HepG2 (cell line): Measurements from ENCODE around the gene SLC35B2. TPM values are rescaled to one million over a fixed set of nuclear protein-coding genes. Genes with fewer than 3 reads are reported as not detected.

ENCODE experiments used
- ADNP ChIP-seq: sonication (generic); formaldehyde crosslinking; IDR thresholded peaks from 2 replicates; pipeline ENCODE4 v1.4.0; 2020; ENCODE audit warnings: missing genetic modification reagents
- ATF7-NPFF ChIP-seq: sonication (generic); formaldehyde crosslinking; IDR thresholded peaks from 2 replicates; pipeline ENCODE4 v1.8.1; 2023; ENCODE audit warnings: mild to moderate bottlenecking, low read depth, missing genetic modification reagents, moderate library complexity
- DR1 ChIP-seq: sonication (generic); formaldehyde crosslinking; IDR thresholded peaks from 2 replicates; pipeline ENCODE4 v1.8.0; 2021; ENCODE audit warnings: mild to moderate bottlenecking, missing genetic modification reagents, inconsistent platforms
- FOSL2 ChIP-seq: sonication (generic); formaldehyde crosslinking; IDR thresholded peaks from 2 replicates; pipeline ENCODE4 v1.4.0; 2020; ENCODE audit warnings: missing genetic modification reagents
- FOXA3 ChIP-seq: IDR thresholded peaks from 2 replicates; pipeline ENCODE4 v1.6.1; 2016; ENCODE audit warnings: missing genetic modification reagents, missing compliant biosample characterization
- GATAD2A ChIP-seq: IDR thresholded peaks from 2 replicates; pipeline ENCODE4 v1.6.1; 2016
- HNRNPH1 ChIP-seq: fragments of 200-400 bp; formaldehyde crosslinking; optimal IDR thresholded peaks from 2 replicates; pipeline ENCODE3; 2017; ENCODE audit warnings: mild to moderate bottlenecking, low read depth, low read length
- KLF9 ChIP-seq: IDR thresholded peaks from 2 replicates; pipeline ENCODE4 v1.6.1; 2016; ENCODE audit warnings: low read depth
- MATR3 ChIP-seq: sonication (generic); formaldehyde crosslinking; IDR thresholded peaks from 2 replicates; pipeline ENCODE4 v1.4.0; 2020; ENCODE audit warnings: missing genetic modification reagents
- MED1 ChIP-seq: sonication (generic); formaldehyde crosslinking; IDR thresholded peaks from 2 replicates; pipeline ENCODE4 v1.4.0; 2020; ENCODE audit warnings: missing genetic modification reagents
- SAP130 ChIP-seq: IDR thresholded peaks from 2 replicates; pipeline ENCODE4 v1.6.1; 2016; ENCODE audit warnings: low read depth
- TCF12 ChIP-seq, 2 experiments: fragments of 450-650 bp in 1 of 2; sonication (generic) in 1 of 2; formaldehyde crosslinking in 1 of 2; IDR thresholded peaks; 2 replicates each; pipeline versions ENCODE4 v1.6.1 to v1.8.0; 2017 to 2022; ENCODE audit warnings: antibody characterized with exemption in 1 of 2, mild to moderate bottlenecking in 1 of 2, missing genetic modification reagents in 1 of 2, moderate library complexity in 1 of 2
- TFAP4 ChIP-seq: sonication (generic); IDR thresholded peaks from 2 replicates; pipeline ENCODE4 v1.6.1; 2016; ENCODE audit warnings: low read depth, borderline replicate concordance
- ZBTB14 ChIP-seq: sonication (generic); formaldehyde crosslinking; IDR thresholded peaks from 2 replicates; pipeline ENCODE4 v1.4.0; 2020; ENCODE audit warnings: missing genetic modification reagents
- ZFP36L2 ChIP-seq: sonication (generic); formaldehyde crosslinking; IDR thresholded peaks from 2 replicates; pipeline ENCODE4 v1.4.0; 2020; ENCODE audit warnings: missing genetic modification reagents
- ZNF343 ChIP-seq: sonication (generic); formaldehyde crosslinking; IDR thresholded peaks from 2 replicates; pipeline ENCODE4 v1.4.0; 2020; ENCODE audit warnings: mild to moderate bottlenecking, missing genetic modification reagents
- ZNF367 ChIP-seq: sonication (generic); formaldehyde crosslinking; IDR thresholded peaks from 2 replicates; pipeline ENCODE4 v1.4.0; 2020; ENCODE audit warnings: missing genetic modification reagents, borderline replicate concordance
- ZNF605 ChIP-seq: sonication (generic); formaldehyde crosslinking; IDR thresholded peaks from 2 replicates; pipeline ENCODE4 v1.8.0; 2022; ENCODE audit warnings: mild to moderate bottlenecking, missing genetic modification reagents
- ZNF614 ChIP-seq: IDR thresholded peaks from 2 replicates; pipeline ENCODE4 v1.6.1; 2018; ENCODE audit warnings: missing biosample characterization, missing genetic modification reagents, inconsistent platforms, borderline replicate concordance
- ZNF709 ChIP-seq: sonication (generic); formaldehyde crosslinking; IDR thresholded peaks from 2 replicates; pipeline ENCODE4 v1.5.0; 2020; ENCODE audit warnings: mild to moderate bottlenecking, missing genetic modification reagents
- ZSCAN22 ChIP-seq: sonication (generic); formaldehyde crosslinking; IDR thresholded peaks from 2 replicates; pipeline ENCODE4 v1.4.0; 2020; ENCODE audit warnings: mild to moderate bottlenecking, missing genetic modification reagents
- polyA plus RNA-seq, 8 experiments: library from polyadenylated mRNA; depleted of rRNA in 3 of 8; stranded (reverse) in 7 of 8; unstranded in 1 of 8; fragments of >200 nt; fragmentation: Illumina TruSeq in 4 of 8; extraction: Trizol in 4 of 8; gene quantifications; 2 replicates each; pipeline versions ENCODE4 v1.2.1 to v1.2.3, GENCODE V29; 2011 to 2016; ENCODE audit warnings: low read depth in 4 of 8, missing spikeins in 1 of 8, mixed read lengths in 1 of 8; ENCODE audit not compliant: insufficient read depth in 1 of 8
- total RNA-seq, 5 experiments: library from RNA; depleted of rRNA; stranded (reverse); fragments of >200 nt; fragmentation: Illumina TruSeq; extraction: Trizol; gene quantifications; 2 replicates each; pipeline ENCODE4 v1.2.3, GENCODE V29; 2016; ENCODE audit warnings: low read depth in 1 of 5
- TF ChIP-seq, protein P1 (sequence below): sonication (generic); formaldehyde crosslinking; conservative IDR thresholded peaks from 2 replicates; pipeline ENCODE4 v1.4.0; 2020; ENCODE audit warnings: missing genetic modification reagents
- TF ChIP-seq, protein P2 (sequence below): sonication (generic); formaldehyde crosslinking; IDR thresholded peaks from 2 replicates; pipeline ENCODE4 v1.8.0; 2022; ENCODE audit warnings: mild to moderate bottlenecking, missing genetic modification reagents, moderate library complexity
- TF ChIP-seq, protein P3 (sequence below): sonication (generic); formaldehyde crosslinking; IDR thresholded peaks from 2 replicates; pipeline ENCODE4 v1.5.0; 2020; ENCODE audit warnings: missing genetic modification reagents
- TF ChIP-seq, protein P4 (sequence below): IDR thresholded peaks from 2 replicates; pipeline ENCODE4 v1.6.1; 2016; ENCODE audit warnings: low read depth, control low read depth

Gene SLC35B2
- total and polyA plus RNA-seq, 2 of the 13 experiments (the other 11 are each of a cell fraction or from before 2014, with no cell fraction given): 61.1 to 148 TPM

- TF ChIP-seq, protein P1, sequence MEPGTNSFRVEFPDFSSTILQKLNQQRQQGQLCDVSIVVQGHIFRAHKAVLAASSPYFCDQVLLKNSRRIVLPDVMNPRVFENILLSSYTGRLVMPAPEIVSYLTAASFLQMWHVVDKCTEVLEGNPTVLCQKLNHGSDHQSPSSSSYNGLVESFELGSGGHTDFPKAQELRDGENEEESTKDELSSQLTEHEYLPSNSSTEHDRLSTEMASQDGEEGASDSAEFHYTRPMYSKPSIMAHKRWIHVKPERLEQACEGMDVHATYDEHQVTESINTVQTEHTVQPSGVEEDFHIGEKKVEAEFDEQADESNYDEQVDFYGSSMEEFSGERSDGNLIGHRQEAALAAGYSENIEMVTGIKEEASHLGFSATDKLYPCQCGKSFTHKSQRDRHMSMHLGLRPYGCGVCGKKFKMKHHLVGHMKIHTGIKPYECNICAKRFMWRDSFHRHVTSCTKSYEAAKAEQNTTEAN: peak; percentile 73; the same call in 1 of the 2 replicates
- peak; percentile 86 for TF ChIP-seq FOXA3 (CRISPR knock-in tag)
- TF ChIP-seq MED1 (CRISPR knock-in tag): peak; percentile 68; the same call in 1 of the 2 replicates
- TF ChIP-seq ZSCAN22 (CRISPR knock-in tag): no peak
- TF ChIP-seq HNRNPH1: no peak
- TF ChIP-seq, protein P2, sequence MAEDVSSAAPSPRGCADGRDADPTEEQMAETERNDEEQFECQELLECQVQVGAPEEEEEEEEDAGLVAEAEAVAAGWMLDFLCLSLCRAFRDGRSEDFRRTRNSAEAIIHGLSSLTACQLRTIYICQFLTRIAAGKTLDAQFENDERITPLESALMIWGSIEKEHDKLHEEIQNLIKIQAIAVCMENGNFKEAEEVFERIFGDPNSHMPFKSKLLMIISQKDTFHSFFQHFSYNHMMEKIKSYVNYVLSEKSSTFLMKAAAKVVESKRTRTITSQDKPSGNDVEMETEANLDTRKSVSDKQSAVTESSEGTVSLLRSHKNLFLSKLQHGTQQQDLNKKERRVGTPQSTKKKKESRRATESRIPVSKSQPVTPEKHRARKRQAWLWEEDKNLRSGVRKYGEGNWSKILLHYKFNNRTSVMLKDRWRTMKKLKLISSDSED (CRISPR knock-in tag): no peak
- TF ChIP-seq ZNF614 (CRISPR knock-in tag): 0 out of 2 replicates have a peak, but pooled peaks have one; percentile 47
- TF ChIP-seq MATR3 (CRISPR knock-in tag): no peak
- peak; percentile 66; the same call in 1 of the 2 replicates for TF ChIP-seq GATAD2A (CRISPR knock-in tag)
- TF ChIP-seq ZNF343: no peak
- peak; percentile 37; the same call in 1 of the 2 replicates for TF ChIP-seq ZNF605 (CRISPR knock-in tag)
- TF ChIP-seq TCF12 (IDR thresholded peaks at IDR 0.05): no peak
- TF ChIP-seq TCF12 (CRISPR knock-in tag; IDR thresholded peaks at IDR 0.05): no peak
- peak; percentile 91; the same call in 1 of the 2 replicates for TF ChIP-seq ZNF367 (CRISPR knock-in tag)
- TF ChIP-seq ATF7-NPFF (CRISPR knock-in tag): 0 out of 2 replicates have a peak, but pooled peaks have one; percentile 21
- TF ChIP-seq, protein P3, sequence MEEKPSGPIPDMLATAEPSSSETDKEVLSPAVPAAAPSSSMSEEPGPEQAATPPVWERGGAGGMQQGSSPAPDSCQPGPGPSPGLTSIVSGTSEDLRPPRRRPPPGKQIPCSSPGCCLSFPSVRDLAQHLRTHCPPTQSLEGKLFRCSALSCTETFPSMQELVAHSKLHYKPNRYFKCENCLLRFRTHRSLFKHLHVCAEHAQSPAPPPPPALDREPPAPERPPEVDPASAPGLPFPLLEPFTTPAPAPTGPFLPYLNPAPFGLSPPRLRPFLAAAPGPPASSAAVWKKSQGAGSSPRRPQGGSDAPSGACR (CRISPR knock-in tag): no peak; the same call in 1 of the 2 replicates
- TF ChIP-seq, protein P4, sequence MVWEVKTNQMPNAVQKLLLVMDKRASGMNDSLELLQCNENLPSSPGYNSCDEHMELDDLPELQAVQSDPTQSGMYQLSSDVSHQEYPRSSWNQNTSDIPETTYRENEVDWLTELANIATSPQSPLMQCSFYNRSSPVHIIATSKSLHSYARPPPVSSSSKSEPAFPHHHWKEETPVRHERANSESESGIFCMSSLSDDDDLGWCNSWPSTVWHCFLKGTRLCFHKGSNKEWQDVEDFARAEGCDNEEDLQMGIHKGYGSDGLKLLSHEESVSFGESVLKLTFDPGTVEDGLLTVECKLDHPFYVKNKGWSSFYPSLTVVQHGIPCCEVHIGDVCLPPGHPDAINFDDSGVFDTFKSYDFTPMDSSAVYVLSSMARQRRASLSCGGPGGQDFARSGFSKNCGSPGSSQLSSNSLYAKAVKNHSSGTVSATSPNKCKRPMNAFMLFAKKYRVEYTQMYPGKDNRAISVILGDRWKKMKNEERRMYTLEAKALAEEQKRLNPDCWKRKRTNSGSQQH (CRISPR knock-in tag): peak; percentile 96
- TF ChIP-seq ZNF709 (CRISPR knock-in tag): peak; percentile 98
- TF ChIP-seq ZBTB14: peak; percentile 63
- TF ChIP-seq KLF9 (CRISPR knock-in tag): peak; percentile 85; the same call in 1 of the 2 replicates
- peak; percentile 71 for TF ChIP-seq FOSL2 (CRISPR knock-in tag)
- TF ChIP-seq SAP130 (CRISPR knock-in tag): peak; percentile 94
- peak; percentile 99 for TF ChIP-seq DR1
- peak; percentile 50 for TF ChIP-seq TFAP4
- TF ChIP-seq ZFP36L2: no peak
- no peak for TF ChIP-seq ADNP
These were observed 10.5 kb downstream of the SLC35B2 start, which contains the start of gene HSP90AB1 (continued) for GRCh38 chr6:44246663-44247337.
